GM12865 (cell line): ENCODE measurements around the gene EPN3.
A peak's percentile ranks its signal among the peaks of the same experiment; 100 is the strongest.

Experiments
- DNase-seq: peaks from one replicate; pipeline ENCODE4 v3.0.0; 2010; ENCODE audit warnings: low read depth
- H3K4me3 ChIP-seq: 2 replicates; pipeline ENCODE4 v1.5.1; 2011; ENCODE audit warnings: mild to moderate bottlenecking, low read depth, low read length, control low read depth
- CTCF ChIP-seq: IDR thresholded peaks from 2 replicates; pipeline ENCODE4 v1.5.1; 2011; ENCODE audit warnings: low read length, control low read depth, low read depth, inconsistent platforms; ENCODE audit not compliant: insufficient read depth; ENCODE audit errors: missing control alignments

The EPN3 gene

GRCh38 chr17:50499721-50500120 is 32.8 kb upstream of the EPN3 start:
- DNase-seq: no peak
- no peak for TF ChIP-seq CTCF
- H3K4me3 ChIP-seq: no peak overlapping the region

DNA sequence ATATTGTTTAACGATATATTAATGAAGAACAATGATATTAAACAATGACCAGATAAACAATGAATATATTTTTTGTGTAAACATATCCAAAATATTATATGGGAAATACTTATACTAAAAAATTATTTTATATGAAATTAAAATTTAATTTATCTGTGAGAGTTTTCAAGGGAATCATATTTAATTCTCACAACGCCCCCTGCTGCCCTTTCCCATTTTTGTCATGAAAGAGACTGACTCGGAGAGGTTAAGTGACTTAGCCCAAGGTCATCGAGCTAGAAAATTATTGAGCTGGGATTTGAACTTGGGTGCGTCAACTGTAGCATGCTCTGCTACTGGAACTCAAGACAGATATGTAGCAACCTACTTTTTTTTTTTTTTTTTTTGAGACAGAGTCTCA is 31.5 kb upstream of the EPN3 start:
- DNase-seq: peak; percentile 31
- no peak overlapping the region for H3K4me3 ChIP-seq
- peak; percentile 31 for TF ChIP-seq CTCF

DNA sequence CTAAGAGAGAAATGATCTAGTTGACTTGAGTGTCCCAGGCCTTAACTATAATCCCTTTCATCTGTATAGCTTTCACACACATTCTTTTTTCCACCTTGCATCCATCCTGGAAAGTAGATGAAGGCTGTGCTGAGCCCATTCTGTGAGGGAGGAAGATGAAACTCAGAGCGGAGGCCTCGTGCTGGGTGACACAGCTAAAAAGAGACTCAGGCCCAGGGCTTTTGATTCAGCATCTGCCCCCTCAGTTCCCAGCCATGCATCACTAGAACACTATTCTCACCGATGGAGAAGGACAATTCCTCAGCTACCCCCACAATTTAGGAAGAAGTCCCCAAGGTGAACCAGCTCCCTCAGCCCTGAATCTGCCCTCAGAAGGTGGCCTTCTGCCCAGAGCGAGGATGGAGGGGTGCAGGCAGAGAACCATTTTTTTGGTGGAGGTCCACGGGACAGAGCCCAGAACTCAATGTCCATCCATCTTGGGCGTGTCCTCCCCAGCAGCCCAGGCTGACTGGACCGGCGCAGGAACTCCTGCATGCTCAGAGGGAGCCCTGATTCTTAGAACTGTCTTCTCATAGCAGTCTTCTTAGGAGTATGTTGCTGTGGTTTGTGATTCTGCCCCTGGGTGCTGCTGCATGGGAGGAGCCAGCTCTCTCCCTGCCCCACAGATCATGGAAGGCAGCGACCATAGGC is 30.1 kb upstream of the EPN3 start:
- no peak for TF ChIP-seq CTCF
- H3K4me3 ChIP-seq: no peak overlapping the region
- no peak for DNase-seq

DNA sequence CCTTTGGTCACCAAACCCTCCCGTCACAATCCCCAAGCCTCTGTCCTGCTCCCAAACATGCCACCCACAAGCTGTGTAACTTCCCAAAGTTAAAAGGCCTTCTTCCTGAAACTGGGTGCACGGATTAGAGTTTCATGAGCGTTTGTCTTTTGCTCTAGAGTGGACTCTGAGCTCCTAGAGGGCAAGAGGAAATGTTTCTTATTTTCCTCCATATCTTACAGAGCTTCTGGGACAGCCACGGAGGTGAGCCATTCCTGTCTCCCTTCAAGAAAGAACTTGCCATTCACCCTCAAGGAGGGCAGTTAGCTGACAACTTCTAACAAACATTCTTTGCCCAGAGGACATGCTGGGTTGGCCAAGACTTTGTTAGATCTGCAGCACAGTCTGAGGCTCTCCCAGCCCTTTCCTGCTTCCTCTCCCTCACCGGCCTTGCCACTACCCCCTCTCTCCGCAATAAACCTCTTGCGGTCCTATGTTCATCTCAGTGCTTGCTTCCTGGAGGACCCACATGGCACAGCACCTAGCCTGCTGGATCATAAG is 26.9 kb upstream of the EPN3 start:
- TF ChIP-seq CTCF: no peak

DNA sequence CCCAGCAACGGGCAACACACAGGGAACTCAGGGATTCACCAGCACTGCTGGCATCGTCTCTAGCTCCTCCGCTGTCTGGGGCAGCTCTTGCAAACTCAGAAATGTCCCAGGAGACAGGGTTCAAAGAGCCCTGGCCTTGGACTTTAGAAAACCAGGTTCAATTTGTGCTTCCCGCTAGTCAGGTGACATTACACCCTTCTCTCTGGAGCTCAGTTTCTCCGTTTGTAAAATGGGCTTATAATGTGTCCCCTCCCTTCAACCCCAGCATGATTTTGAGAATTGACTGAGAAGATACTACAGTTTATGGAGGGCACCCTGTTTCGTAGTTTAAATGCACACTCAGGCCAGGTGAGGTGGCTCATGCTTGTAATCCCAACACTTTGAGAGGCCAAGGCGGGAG is 26.2 kb upstream of the EPN3 start:
- no peak for TF ChIP-seq CTCF
- no peak overlapping the region for H3K4me3 ChIP-seq
- no peak for DNase-seq

More for the DNA sequence above, 26.9 kb upstream of the EPN3 start:
- no peak overlapping the region for H3K4me3 ChIP-seq
- no peak for DNase-seq

- peak; percentile 23 for TF ChIP-seq CTCF
- peak within 1 kb of the TSS; percentile 59 for H3K4me3 ChIP-seq
- DNase-seq: peak; percentile 91
Observed at GRCh38 chr17:50507871-50508572, 24.5 kb upstream of the EPN3 start, which contains the start of gene MYCBPAP. TSS of gene MYCBPAP (plus strand) at chr17:50508439. CDS start at chr17:50508675, 236 bp downstream.
